Epidermal melanocyte (primary cell): ENCODE measurements around the gene ZFYVE28.

Source experiments
- DNase-seq: peaks from one replicate; pipeline ENCODE4 v3.0.0; 2011; ENCODE audit warnings: low spot score; ENCODE audit not compliant: insufficient read length

ZFYVE28 gene

GRCh38 chr4:2368746-2369437 lies 49.6 kb downstream of the ZFYVE28 start:
- no peak for DNase-seq

GRCh38 chr4:2367626-2368025 lies 50.8 kb downstream of the ZFYVE28 start:
- no peak for DNase-seq

GRCh38 chr4:2366252-2367192 lies 51.9 kb downstream of the ZFYVE28 start:
- DNase-seq = no peak

- DNase-seq = no peak
Observed at GRCh38 chr4:2365913-2366210, 52.6 kb downstream of the ZFYVE28 start.

- DNase-seq = no peak
Observed at GRCh38 chr4:2365054-2365912, 53.2 kb downstream of the ZFYVE28 start.

GRCh38 chr4:2364654-2365053 lies 53.8 kb downstream of the ZFYVE28 start:
- DNase-seq = no peak

GRCh38 chr4:2363951-2364653 lies 54.3 kb downstream of the ZFYVE28 start:
- DNase-seq = no peak

GRCh38 chr4:2363056-2363721 lies 55.3 kb downstream of the ZFYVE28 start:
- DNase-seq = no peak

- DNase-seq = no peak
Observed at GRCh38 chr4:2362266-2363055, 56.0 kb downstream of the ZFYVE28 start.

GRCh38 chr4:2361366-2362265 lies 56.8 kb downstream of the ZFYVE28 start:
- no peak for DNase-seq

GRCh38 chr4:2360396-2360730 lies 58.1 kb downstream of the ZFYVE28 start:
- DNase-seq = no peak

GRCh38 chr4:2359591-2360395 lies 58.7 kb downstream of the ZFYVE28 start:
- DNase-seq = no peak

- DNase-seq = no peak
Observed at GRCh38 chr4:2357821-2358745, 60.4 kb downstream of the ZFYVE28 start.

- no peak for DNase-seq
Observed at GRCh38 chr4:2356123-2357069, 62.0 kb downstream of the ZFYVE28 start.

- DNase-seq = no peak
Observed at GRCh38 chr4:2354760-2355159, 63.7 kb downstream of the ZFYVE28 start.

GRCh38 chr4:2354118-2354517 lies 64.3 kb downstream of the ZFYVE28 start:
- DNase-seq = no peak
